Stimulated activated CD4-positive, alpha-beta T cell treated with anti-CD3 and anti-CD28 coated beads, Interleukin-15, amount 100 ng/mL, for 48 hours (primary cell): Measurements from ENCODE around the gene PSAP.

Experiments used
- DNase-seq, 2 donors: peaks; one replicate each; pipeline ENCODE4 v3.0.0-alpha.2; 2020; ENCODE audit warnings: low read depth in 2 of 2

PSAP gene

GRCh38 chr10:71769279-71769823 lies 81.7 kb downstream of the PSAP start:
- no peak for DNase-seq

GRCh38 chr10:71767420-71768035 lies 83.5 kb downstream of the PSAP start:
- no peak for DNase-seq

- DNase-seq, result no peak
Measured at GRCh38 chr10:71766717-71767419, 84.2 kb downstream of the PSAP start.
